Common myeloid progenitor, CD34-positive (primary cell): ENCODE results near the gene IGF2BP3.
A peak's percentile ranks its signal among the peaks of the same experiment; 100 is the strongest.

Source experiments
- CTCF ChIA-PET: fragments of 350-600 bp; sonication (Branson Sonifier 250); formaldehyde crosslinking; loops from one replicate; lab custom pipeline; 2021; ENCODE audit warnings: antibody characterized with exemption; lab: Charles Lee
- POLR2A ChIA-PET: fragments of 350-600 bp; sonication (Branson Sonifier 250); formaldehyde crosslinking; loops from one replicate; lab custom pipeline; 2021; ENCODE audit warnings: antibody characterized with exemption; lab: Charles Lee
- DNase-seq, 3 donors: peaks; one replicate each; pipeline versions ENCODE4 v3.0.0 to v3.0.0-alpha.2; 2013
- H3K27ac ChIP-seq, 2 experiments: 1 replicate in 1 of 2; 2 replicates in 1 of 2; pipeline ENCODE4 v1.7.0; 2013; ENCODE audit warnings: inconsistent platforms in 2 of 2, low read length in 2 of 2, mild to moderate bottlenecking in 2 of 2, low read depth in 1 of 2, moderate library complexity in 1 of 2; ENCODE audit not compliant: severe bottlenecking in 2 of 2, insufficient read depth in 1 of 2, poor library complexity in 1 of 2
- H3K27me3 ChIP-seq, 5 experiments: replicated peaks in 2 of 5; 1 replicate in 3 of 5; 2 replicates in 2 of 5; pipeline versions ENCODE4 v1.6.1 to v1.7.0; 2013; ENCODE audit warnings: low read length in 4 of 5, mild to moderate bottlenecking in 2 of 5, moderate library complexity in 2 of 5, inconsistent platforms in 1 of 5; ENCODE audit not compliant: insufficient read depth in 5 of 5, control insufficient read depth in 4 of 5
- H3K36me3 ChIP-seq, 4 experiments: 1 replicate in 2 of 4; 2 replicates in 2 of 4; pipeline versions ENCODE4 v1.6.1 to v1.7.0; 2013; ENCODE audit warnings: low read length in 3 of 4, control low read depth in 1 of 4, mild to moderate bottlenecking in 1 of 4; ENCODE audit not compliant: control insufficient read depth in 4 of 4, insufficient read depth in 4 of 4
- H3K4me1 ChIP-seq, 4 experiments: 1 replicate in 3 of 4; 2 replicates in 1 of 4; pipeline versions ENCODE4 v1.6.1 to v1.7.1; 2013; ENCODE audit warnings: low read length in 3 of 4, mild to moderate bottlenecking in 3 of 4, control low read depth in 1 of 4, inconsistent platforms in 1 of 4, moderate library complexity in 1 of 4; ENCODE audit not compliant: control insufficient read depth in 4 of 4, insufficient read depth in 4 of 4; ENCODE audit errors: control extremely low read depth in 1 of 4
- H3K4me3 ChIP-seq, 7 experiments: 1 replicate in 4 of 7; 2 replicates in 3 of 7; pipeline versions ENCODE4 v1.5.1 to v1.7.0; 2013; ENCODE audit warnings: mild to moderate bottlenecking in 7 of 7, low read length in 6 of 7, moderate library complexity in 6 of 7, inconsistent platforms in 2 of 7, low read depth in 2 of 7, control low read depth in 1 of 7; ENCODE audit not compliant: insufficient read depth in 4 of 7, control insufficient read depth in 1 of 7; ENCODE audit errors: extremely low read depth in 1 of 7
- H3K9me3 ChIP-seq, 5 experiments: 1 replicate in 4 of 5; 2 replicates in 1 of 5; pipeline versions ENCODE4 v1.6.1 to v1.7.1; 2013; ENCODE audit warnings: low read length in 4 of 5, mild to moderate bottlenecking in 2 of 5, inconsistent platforms in 1 of 5, low read depth in 1 of 5, moderate library complexity in 1 of 5; ENCODE audit not compliant: control insufficient read depth in 4 of 5, insufficient read depth in 2 of 5; ENCODE audit errors: control extremely low read depth in 1 of 5
- WGBS: methylation state at CpG from one replicate; pipeline ENCODE4 v1.1.5; 2013; ENCODE audit not compliant: insufficient coverage; 5-methylcytosine and 5-hydroxymethylcytosine counted together

IGF2BP3 gene

GRCh38 chr7:23298885-23299769, 171.2 kb downstream of the IGF2BP3 start, which contains the start of gene MALSU1:
Gene MALSU1, plus strand, starts transcription at chr7:23299339. Its CDS starts 14 bp downstream, at chr7:23299353.
- POLR2A ChIA-PET: no interaction called here
- Histone ChIP-seq H3K27ac (peak within 1 kb of the TSS; percentile 75 to 83), H3K27me3 (no peaks in the 10 kb centered on the region), H3K9me3 (no peaks in the 10 kb centered on the region), H3K4me1 (peaks cover 9 to 24% (median 16%) of the 10 kb centered on the region in 4 experiments), H3K36me3 (peaks cover 2 to 16% (median 11%) of the 10 kb centered on the region in 4 experiments), H3K4me3 (peak within 1 kb of the TSS; percentile 87 to 99 (median 96))
- CTCF ChIA-PET: interaction anchor here (1.1 to 2.3 kb wide), 4 partner anchors 20 to 59 kb away, joined by 4 to 6 read pairs (median 4); no protein-coding TSS in a partner anchor
- DNase-seq: peak; percentile 97 to 98 (median 98)
- 0% methylated on average over 54 of the region's 59 CpGs for WGBS

- ChIA-PET POLR2A (no interaction called here), CTCF (interaction anchor here (0.8 to 2.3 kb wide), 4 partner anchors 19 to 60 kb away, joined by 3 to 6 read pairs (median 4); no protein-coding TSS in a partner anchor)
- Histone ChIP-seq H3K4me3 (peak overlapping the region in 6 of 7 experiments; percentile 91 to 99 (median 96)), H3K4me1 (peaks cover 9 to 24% (median 16%) of the 10 kb centered on the region in 4 experiments), H3K36me3 (peaks cover 2 to 15% (median 11%) of the 10 kb centered on the region in 4 experiments), H3K9me3 (no peaks in the 10 kb centered on the region), H3K27me3 (no peaks in the 10 kb centered on the region), H3K27ac (peak overlapping the region in 1 of 2 experiments; percentile 83)
- no peak for DNase-seq
- WGBS: 100% methylated on average over 2 of the region's 11 CpGs
These were observed 172.0 kb downstream of the IGF2BP3 start for GRCh38 chr7:23298141-23298881.

- no peak for DNase-seq
- no peak overlapping the region for H3K27ac ChIP-seq
- H3K4me1 ChIP-seq: peaks cover 6 to 15% (median 11%) of the 10 kb centered on the region in 4 experiments
- H3K9me3 ChIP-seq: no peaks in the 10 kb centered on the region
- no peaks in the 10 kb centered on the region for H3K36me3 ChIP-seq
- ChIA-PET CTCF (interaction anchor here (0.8 to 1.9 kb wide), 3 partner anchors 17 to 168 kb away, joined by 3 to 7 read pairs (median 5); no protein-coding TSS in a partner anchor), POLR2A (no interaction called here)
- H3K27me3 ChIP-seq: no peaks in the 10 kb centered on the region
- H3K4me3 ChIP-seq: no peak overlapping the region
These were observed 174.9 kb downstream of the IGF2BP3 start for GRCh38 chr7:23295401-23295697.

GRCh38 chr7:23294549-23295400, 175.5 kb downstream of the IGF2BP3 start:
- no peaks in the 10 kb centered on the region for H3K36me3 ChIP-seq
- no peak overlapping the region for H3K27ac ChIP-seq
- POLR2A ChIA-PET: no interaction called here
- H3K9me3 ChIP-seq: no peaks in the 10 kb centered on the region
- H3K4me3 ChIP-seq: no peak overlapping the region
- DNase-seq: no peak
- CTCF ChIA-PET: interaction anchor here (0.8 to 1.9 kb wide), 3 partner anchors 16 to 168 kb away, joined by 3 to 7 read pairs (median 5); no protein-coding TSS in a partner anchor
- H3K4me1 ChIP-seq: peaks cover under 1 to 9% (median 6%) of the 10 kb centered on the region in 4 experiments
- H3K27me3 ChIP-seq: no peaks in the 10 kb centered on the region
- 88% methylated on average over 5 of the region's 6 CpGs for WGBS

GRCh38 chr7:23293500-23294073, 176.7 kb downstream of the IGF2BP3 start:
- DNase-seq: no peak
- WGBS: 91% methylated on average over 12 of the region's 12 CpGs
- CTCF ChIA-PET: interaction anchor here (1.2 to 1.9 kb wide), 2 partner anchors 15 to 17 kb away, joined by 4 to 7 read pairs; no protein-coding TSS in a partner anchor

GRCh38 chr7:23292623-23293022, 177.7 kb downstream of the IGF2BP3 start:
- ChIA-PET CTCF (interaction anchor here (1.7 kb wide), 1 partner anchor 14 kb away, joined by 6 read pairs; no protein-coding TSS in a partner anchor), POLR2A (no interaction called here)
- no peaks in the 10 kb centered on the region for H3K27me3 ChIP-seq
- no peak overlapping the region for H3K4me3 ChIP-seq
- H3K27ac ChIP-seq: no peak overlapping the region
- H3K9me3 ChIP-seq: no peaks in the 10 kb centered on the region
- no peaks in the 10 kb centered on the region for H3K36me3 ChIP-seq
- H3K4me1 ChIP-seq: peaks cover 0 to 13% (median 0%) of the 10 kb centered on the region in 4 experiments
- DNase-seq: no peak
- WGBS: 100% methylated on average over 4 of the region's 4 CpGs

More at GRCh38 chr7:23293500-23294073, 176.7 kb downstream of the IGF2BP3 start:
- Histone ChIP-seq H3K9me3 (no peaks in the 10 kb centered on the region), H3K27ac (no peak overlapping the region), H3K4me3 (no peak overlapping the region), H3K27me3 (no peaks in the 10 kb centered on the region), H3K36me3 (no peaks in the 10 kb centered on the region), H3K4me1 (peaks cover 0 to 8% (median under 1%) of the 10 kb centered on the region in 4 experiments)
- POLR2A ChIA-PET: interaction anchor here (0.6 kb wide), 1 partner anchor 189 kb away, joined by 3 read pairs; no protein-coding TSS in a partner anchor
